Kidney (tissue), 14 donors: ENCODE measurements around the gene SYNE1. TPM values are rescaled to one million over a fixed set of nuclear protein-coding genes. Genes with fewer than 3 reads are reported as not detected.
A peak's percentile ranks its signal among the peaks of the same experiment; 100 is the strongest.

Experiments used
- DNase-seq, 5 donors: peaks; one replicate each; pipeline ENCODE4 v3.0.0-alpha.2; 2013 to 2020
- FAIRE-seq: peaks from 2 replicates; lab custom pipeline; 2012; peaks lifted over from hg19 to GRCh38; lab: Jason Lieb, UNC
- H3K27ac ChIP-seq, 2 donors: one replicate each; pipeline ENCODE4 v1.7.0; 2013; ENCODE audit warnings: low read depth in 2 of 2, low read length in 2 of 2, inconsistent platforms in 1 of 2
- H3K27me3 ChIP-seq: one replicate; pipeline ENCODE4 v1.7.1; 2013; ENCODE audit warnings: low read length, inconsistent platforms; ENCODE audit not compliant: control insufficient read depth, insufficient read depth
- H3K36me3 ChIP-seq, 3 donors: one replicate each; pipeline versions ENCODE4 v1.7.0 to v1.7.1; 2013; ENCODE audit warnings: low read length in 3 of 3, control low read depth in 1 of 3, inconsistent platforms in 1 of 3; ENCODE audit not compliant: insufficient read depth in 3 of 3, control insufficient read depth in 2 of 3
- H3K4me1 ChIP-seq, 3 donors: one replicate each; pipeline versions ENCODE4 v1.7.0 to v1.7.1; 2013; ENCODE audit warnings: low read length in 3 of 3, inconsistent platforms in 1 of 3, low read depth in 1 of 3; ENCODE audit not compliant: control insufficient read depth in 2 of 3, insufficient read depth in 2 of 3
- H3K4me3 ChIP-seq, 3 donors: one replicate each; pipeline versions ENCODE4 v1.7.0 to v1.8.1; 2013; ENCODE audit warnings: low read length in 3 of 3, control low read depth in 1 of 3, inconsistent platforms in 1 of 3
- H3K9ac ChIP-seq, 3 donors: one replicate each; pipeline versions ENCODE4 v1.7.0 to v1.7.1; 2013; ENCODE audit warnings: low read length in 3 of 3, control low read depth in 1 of 3, inconsistent platforms in 1 of 3
- H3K9me3 ChIP-seq, 3 donors: one replicate each; pipeline versions ENCODE4 v1.7.0 to v1.7.1; 2013; ENCODE audit warnings: low read length in 3 of 3, control low read depth in 1 of 3, inconsistent platforms in 1 of 3; ENCODE audit not compliant: control insufficient read depth in 2 of 3, insufficient read depth in 1 of 3
- CTCF ChIP-seq: IDR thresholded peaks from 3 replicates; pipeline ENCODE4 v1.5.1; 2012; ENCODE audit warnings: mild to moderate bottlenecking, moderate library complexity, borderline replicate concordance; ENCODE audit not compliant: insufficient read depth; ENCODE audit errors: extremely low read depth
- intact Hi-C: fragments of 100-400 bp; cut with DNase I; formaldehyde crosslinking; loops from one replicate; pipeline ENCODE4 v1.11.1; 2022
- polyA plus RNA-seq: library from polyadenylated mRNA; stranded (reverse); fragments of 350-450 nt; fragmentation: Illumina TruSeq; extraction: RNeasy Lipid Tissue Mini Kit (QIAGEN cat#74804); gene quantifications from one replicate; pipeline ENCODE4 v1.2.3, GENCODE V29; 2014; ENCODE audit warnings: low read depth, low replicate concordance; ENCODE audit not compliant: insufficient read depth
- total RNA-seq: library from RNA; stranded (reverse); fragmentation: NEBNext Ultra II Directional; extraction: Animal tissue kit (Norgen Biotek cat#: 25700); gene quantifications from one replicate; pipeline ENCODE4 v1.2.1, GENCODE V29; 2021
- donor health status: control.
- donor health status: control.
- donor health status: control.
- donor health status: control.
- donor health status: control.
- donor health status: DM: yes; HTN: yes; CAD: no.
- donor health status: Normal renal cell carcinoma (clear cell type).

SYNE1 gene
- total and polyA plus RNA-seq, 2 donors from 2014 or later = 47.8 to 216 TPM

- no peak for FAIRE-seq
- no peak for TF ChIP-seq CTCF
Measured at GRCh38 chr6:152387091-152387490, 250.1 kb downstream of the SYNE1 start.

GRCh38 chr6:152386131-152386530 lies 251.0 kb downstream of the SYNE1 start:
- TF ChIP-seq CTCF = no peak
- Histone ChIP-seq H3K9ac (no peak overlapping the region), H3K27ac (no peak overlapping the region), H3K4me1 (no peaks in the 10 kb centered on the region), H3K36me3 (no peaks in the 10 kb centered on the region), H3K27me3 (no peaks in the 10 kb centered on the region), H3K9me3 (no peaks in the 10 kb centered on the region), H3K4me3 (no peak overlapping the region)
- FAIRE-seq (no peak), DNase-seq (no peak)
- intact Hi-C loops = no loop called here

More at GRCh38 chr6:152387091-152387490, 250.1 kb downstream of the SYNE1 start:
- H3K4me3 ChIP-seq = no peak overlapping the region
- H3K27ac ChIP-seq = no peak overlapping the region
- H3K9ac ChIP-seq = no peak overlapping the region
- no peaks in the 10 kb centered on the region for H3K27me3 ChIP-seq
- no peaks in the 10 kb centered on the region for H3K9me3 ChIP-seq
- DNase-seq = no peak
- intact Hi-C loops = no loop called here
- H3K36me3 ChIP-seq = no peaks in the 10 kb centered on the region
- H3K4me1 ChIP-seq = no peaks in the 10 kb centered on the region

GRCh38 chr6:152380993-152381898 lies 255.9 kb downstream of the SYNE1 start:
- Histone ChIP-seq H3K9ac (peak overlapping the region; percentile 64 to 92 (median 89)), H3K27me3 (no peaks in the 10 kb centered on the region), H3K4me1 (peaks cover 0 to 2% (median 0%) of the 10 kb centered on the region in 3 donors), H3K27ac (peak overlapping the region; percentile 96), H3K9me3 (no peaks in the 10 kb centered on the region), H3K36me3 (peaks cover 0 to 5% (median 0%) of the 10 kb centered on the region in 3 donors), H3K4me3 (peak overlapping the region; percentile 80 to 83 (median 80))
- intact Hi-C loops = no loop called here
- TF ChIP-seq CTCF = no peak
- DNase-seq (peak; percentile 78 to 95 (median 93)), FAIRE-seq (no peak)
